ENCODE measurements around the gene SDC3.

DNA sequence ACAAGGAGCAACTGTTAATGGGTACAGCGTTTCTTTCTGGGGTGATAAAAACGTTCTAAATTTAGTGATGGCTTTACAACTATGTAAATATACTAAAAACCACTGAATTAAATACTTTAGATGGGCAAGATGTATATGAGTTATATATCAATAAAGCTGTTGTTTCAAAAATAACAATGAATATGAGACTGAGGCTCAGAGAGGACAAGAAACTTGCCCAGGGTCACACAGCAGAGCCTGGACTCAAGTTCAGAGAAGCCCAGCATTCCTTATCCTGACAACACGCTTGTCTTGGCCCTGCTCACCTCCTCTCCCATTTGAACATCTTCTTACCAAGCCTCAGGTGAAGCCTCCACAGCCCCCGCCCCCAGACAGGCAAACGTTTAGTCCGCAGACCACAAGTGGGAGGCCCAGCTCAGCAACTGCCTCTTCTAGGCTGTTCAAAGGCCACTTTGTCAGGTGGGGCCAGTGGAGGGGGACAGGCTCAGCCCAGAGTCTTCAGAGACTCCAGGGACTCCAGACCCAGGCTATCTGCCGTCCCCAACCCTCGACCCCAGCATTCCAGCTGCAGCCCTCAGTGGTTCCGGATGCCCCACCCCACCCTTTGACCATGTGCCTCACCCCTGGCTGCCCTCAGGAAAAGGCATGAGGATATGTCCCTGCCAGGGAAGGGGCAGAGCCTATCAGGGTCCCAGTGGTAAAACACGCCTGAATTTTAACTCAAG is 17.9 kb downstream of the SDC3 start:
- TF ChIP-seq, protein P1, sequence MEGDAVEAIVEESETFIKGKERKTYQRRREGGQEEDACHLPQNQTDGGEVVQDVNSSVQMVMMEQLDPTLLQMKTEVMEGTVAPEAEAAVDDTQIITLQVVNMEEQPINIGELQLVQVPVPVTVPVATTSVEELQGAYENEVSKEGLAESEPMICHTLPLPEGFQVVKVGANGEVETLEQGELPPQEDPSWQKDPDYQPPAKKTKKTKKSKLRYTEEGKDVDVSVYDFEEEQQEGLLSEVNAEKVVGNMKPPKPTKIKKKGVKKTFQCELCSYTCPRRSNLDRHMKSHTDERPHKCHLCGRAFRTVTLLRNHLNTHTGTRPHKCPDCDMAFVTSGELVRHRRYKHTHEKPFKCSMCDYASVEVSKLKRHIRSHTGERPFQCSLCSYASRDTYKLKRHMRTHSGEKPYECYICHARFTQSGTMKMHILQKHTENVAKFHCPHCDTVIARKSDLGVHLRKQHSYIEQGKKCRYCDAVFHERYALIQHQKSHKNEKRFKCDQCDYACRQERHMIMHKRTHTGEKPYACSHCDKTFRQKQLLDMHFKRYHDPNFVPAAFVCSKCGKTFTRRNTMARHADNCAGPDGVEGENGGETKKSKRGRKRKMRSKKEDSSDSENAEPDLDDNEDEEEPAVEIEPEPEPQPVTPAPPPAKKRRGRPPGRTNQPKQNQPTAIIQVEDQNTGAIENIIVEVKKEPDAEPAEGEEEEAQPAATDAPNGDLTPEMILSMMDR (IDR thresholded peaks at IDR 0.05): no peak
- TF ChIP-seq POLR2A (IDR thresholded peaks at IDR 0.05): no peak

All from heart left ventricle (tissue), 13 donors.